ENCODE data around the gene THAP7.

THAP7 gene

GRCh38 chr22:20962491-20962945 is 39.4 kb downstream of the THAP7 start:
- DNase-seq = no peak

- DNase-seq = no peak
Measured at GRCh38 chr22:20960609-20961008, 41.3 kb downstream of the THAP7 start.

GRCh38 chr22:20959578-20960461 is 42.1 kb downstream of the THAP7 start:
- DNase-seq = no peak

- peak; percentile 68 for DNase-seq
Measured at GRCh38 chr22:20957683-20958431, 44.1 kb downstream of the THAP7 start.

- DNase-seq = no peak
Measured at GRCh38 chr22:20957102-20957682, 44.7 kb downstream of the THAP7 start.

- DNase-seq = peak; percentile 66
Measured at GRCh38 chr22:20956258-20957101, 45.4 kb downstream of the THAP7 start.

- peak; percentile 28 for DNase-seq
Measured at GRCh38 chr22:20955548-20955947, 46.4 kb downstream of the THAP7 start.

- peak; percentile 73 for DNase-seq
Measured at GRCh38 chr22:20953668-20954500, 48.0 kb downstream of the THAP7 start.

GRCh38 chr22:20953342-20953608 is 48.6 kb downstream of the THAP7 start:
- DNase-seq = no peak

GRCh38 chr22:20952544-20953341 is 49.2 kb downstream of the THAP7 start:
- DNase-seq = no peak

GRCh38 chr22:20951932-20952380 is 50.0 kb downstream of the THAP7 start:
- no peak for DNase-seq

- no peak for DNase-seq
Measured at GRCh38 chr22:20951151-20951931, 50.6 kb downstream of the THAP7 start.

GRCh38 chr22:20949698-20950183 is 52.2 kb downstream of the THAP7 start:
- no peak for DNase-seq

Data from MV-4-11 (cell line).